ENCODE measurements around the gene SSR1. TPM values are rescaled to one million over a fixed set of nuclear protein-coding genes. Genes with fewer than 3 reads are reported as not detected.

Gene SSR1
- total RNA-seq, 2 donors from 2014 or later: 127 to 154 TPM

GRCh38 chr6:7230956-7231713 is 81.9 kb downstream of the SSR1 start:
- Mint-ChIP-seq H3K9me3 (no peaks in the 10 kb centered on the region), H3K4me1 (ENCODE audit: low read depth) (peaks cover 11% of the 10 kb centered on the region), H3K27ac (no peak overlapping the region), H3K4me3 (no peak overlapping the region), H3K27me3 (ENCODE audit: low read depth) (no peaks in the 10 kb centered on the region), H3K36me3 (ENCODE audit: insufficient read depth in 2 of 2) (peaks cover 1 to 11% of the 10 kb centered on the region in 2 donors)
- ATAC-seq (replicated peaks in 1 of 2) (no peak), DNase-seq (no peak)

GRCh38 chr6:7230327-7230691 is 82.7 kb downstream of the SSR1 start:
- no peak for DNase-seq
- no peak for ATAC-seq (replicated peaks in 1 of 2)
- no peaks in the 10 kb centered on the region for H3K27me3 Mint-ChIP-seq (ENCODE audit: low read depth)
- no peaks in the 10 kb centered on the region for H3K9me3 Mint-ChIP-seq
- peaks cover 1 to 8% of the 10 kb centered on the region in 2 donors for H3K36me3 Mint-ChIP-seq (ENCODE audit: insufficient read depth in 2 of 2)
- H3K27ac Mint-ChIP-seq: no peak overlapping the region
- H3K4me3 Mint-ChIP-seq: no peak overlapping the region
- peaks cover 8% of the 10 kb centered on the region for H3K4me1 Mint-ChIP-seq (ENCODE audit: low read depth)

DNA sequence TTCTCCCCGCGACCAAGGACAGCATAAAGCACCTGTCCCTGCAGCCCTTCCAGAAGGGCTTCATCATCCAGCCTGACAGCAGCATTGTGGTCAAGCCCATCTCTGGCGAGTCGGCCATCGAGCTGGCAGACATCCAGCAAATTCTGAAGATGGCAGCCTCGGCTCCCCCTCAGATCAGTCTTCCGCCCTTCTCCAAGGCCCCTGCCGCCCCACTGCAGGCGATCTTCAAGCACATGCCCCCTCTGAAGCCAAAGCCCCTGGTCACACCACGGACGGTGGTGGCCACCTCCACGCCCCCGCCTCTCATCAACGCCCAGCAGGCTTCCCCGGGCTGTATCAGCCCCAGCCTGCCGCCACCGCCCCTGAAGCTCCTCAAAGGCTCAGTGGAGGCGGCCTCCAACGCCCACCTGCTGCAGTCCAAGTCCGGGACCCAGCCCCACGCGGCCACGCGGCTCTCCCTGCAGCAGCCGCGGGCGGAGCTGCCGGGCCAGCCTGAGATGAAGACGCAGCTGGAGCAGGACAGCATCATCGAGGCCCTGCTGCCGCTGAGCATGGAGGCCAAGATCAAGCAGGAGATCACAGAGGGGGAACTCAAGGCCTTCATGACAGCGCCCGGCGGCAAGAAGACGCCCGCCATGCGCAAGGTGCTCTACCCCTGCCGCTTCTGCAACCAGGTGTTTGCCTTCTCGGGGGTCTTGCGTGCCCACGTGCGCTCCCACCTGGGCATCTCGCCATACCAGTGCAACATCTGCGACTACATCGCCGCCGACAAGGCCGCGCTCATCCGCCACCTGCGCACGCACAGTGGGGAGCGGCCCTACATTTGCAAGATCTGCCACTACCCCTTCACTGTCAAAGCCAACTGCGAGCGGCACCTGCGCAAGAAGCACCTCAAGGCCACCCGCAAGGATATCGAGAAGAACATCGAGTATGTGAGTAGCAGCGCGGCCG is 83.3 kb downstream of the SSR1 start:
- Mint-ChIP-seq H3K4me3 (no peak overlapping the region), H3K9me3 (no peaks in the 10 kb centered on the region), H3K36me3 (ENCODE audit: insufficient read depth in 2 of 2) (peaks cover 1 to 8% of the 10 kb centered on the region in 2 donors), H3K27ac (no peak overlapping the region), H3K4me1 (ENCODE audit: low read depth) (peaks cover 8% of the 10 kb centered on the region), H3K27me3 (ENCODE audit: low read depth) (no peaks in the 10 kb centered on the region)
- no peak for DNase-seq
- ATAC-seq (replicated peaks in 1 of 2): no peak

DNA sequence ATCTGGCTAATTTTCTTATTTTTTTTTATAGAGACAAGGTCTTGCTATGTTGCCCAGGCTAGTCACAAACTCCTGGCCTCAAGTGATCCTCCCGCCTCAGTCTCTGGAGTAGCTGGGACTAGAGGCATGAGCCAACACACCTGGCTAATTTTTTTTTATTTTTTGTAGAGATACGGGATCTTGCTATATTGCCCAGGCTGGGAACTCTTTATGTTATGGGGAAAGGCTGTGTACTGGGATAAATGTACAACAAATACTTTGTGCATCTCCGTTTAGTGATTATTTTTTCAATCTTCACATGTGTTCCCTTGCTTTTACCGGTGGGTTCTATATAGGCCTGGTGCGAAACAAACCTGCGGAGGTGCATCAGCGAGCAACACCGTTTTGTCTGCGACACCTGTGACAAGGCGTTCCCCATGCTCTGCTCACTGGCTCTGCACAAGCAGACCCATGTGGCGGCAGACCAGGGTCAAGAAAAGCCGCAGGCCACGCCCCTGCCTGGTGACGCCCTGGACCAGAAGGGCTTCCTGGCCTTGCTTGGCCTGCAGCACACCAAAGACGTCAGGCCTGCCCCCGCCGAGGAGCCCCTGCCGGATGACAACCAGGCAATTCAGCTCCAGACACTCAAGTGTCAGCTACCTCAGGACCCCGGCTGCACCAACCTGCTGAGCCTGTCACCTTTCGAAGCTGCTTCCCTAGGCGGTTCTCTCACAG is 84.2 kb downstream of the SSR1 start:
- Mint-ChIP-seq H3K36me3 (ENCODE audit: insufficient read depth in 2 of 2) (peaks cover 1 to 8% of the 10 kb centered on the region in 2 donors), H3K27ac (no peak overlapping the region)
- no peak for ATAC-seq (replicated peaks in 1 of 2)

DNA sequence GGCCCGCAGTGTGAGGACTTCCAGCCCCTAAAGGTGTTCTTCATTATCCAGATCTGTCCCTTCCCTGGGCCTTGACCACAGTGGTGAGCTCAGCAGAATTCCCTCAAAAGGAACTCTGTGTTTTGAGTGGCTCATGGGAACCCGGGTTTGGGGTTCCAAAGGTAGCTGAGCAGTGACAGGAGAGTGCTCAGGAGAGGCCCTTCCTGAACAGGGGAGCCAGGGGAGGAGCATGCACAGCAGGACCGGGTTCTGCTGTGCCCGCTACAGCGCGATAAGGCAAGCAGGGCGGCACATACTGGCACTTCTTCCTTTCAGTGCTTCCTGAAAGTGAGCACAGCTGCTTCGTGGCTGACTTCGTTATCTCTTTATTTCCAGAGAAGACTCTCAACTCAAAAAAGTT is 88.3 kb downstream of the SSR1 start:
- Mint-ChIP-seq H3K27me3 (ENCODE audit: low read depth) (no peaks in the 10 kb centered on the region), H3K4me1 (ENCODE audit: low read depth) (peaks cover 2% of the 10 kb centered on the region), H3K4me3 (no peak overlapping the region), H3K9me3 (no peaks in the 10 kb centered on the region), H3K27ac (no peak overlapping the region), H3K36me3 (ENCODE audit: insufficient read depth in 2 of 2) (peaks cover 1 to 9% of the 10 kb centered on the region in 2 donors)
- DNase-seq: no peak
- no peak for ATAC-seq (replicated peaks in 1 of 2)

More for the DNA sequence above, 84.2 kb downstream of the SSR1 start:
- H3K4me1 Mint-ChIP-seq (ENCODE audit: low read depth): peaks cover 8% of the 10 kb centered on the region
- no peak for DNase-seq
- H3K4me3 Mint-ChIP-seq: no peak overlapping the region
- H3K9me3 Mint-ChIP-seq: no peaks in the 10 kb centered on the region
- H3K27me3 Mint-ChIP-seq (ENCODE audit: low read depth): no peaks in the 10 kb centered on the region

DNA sequence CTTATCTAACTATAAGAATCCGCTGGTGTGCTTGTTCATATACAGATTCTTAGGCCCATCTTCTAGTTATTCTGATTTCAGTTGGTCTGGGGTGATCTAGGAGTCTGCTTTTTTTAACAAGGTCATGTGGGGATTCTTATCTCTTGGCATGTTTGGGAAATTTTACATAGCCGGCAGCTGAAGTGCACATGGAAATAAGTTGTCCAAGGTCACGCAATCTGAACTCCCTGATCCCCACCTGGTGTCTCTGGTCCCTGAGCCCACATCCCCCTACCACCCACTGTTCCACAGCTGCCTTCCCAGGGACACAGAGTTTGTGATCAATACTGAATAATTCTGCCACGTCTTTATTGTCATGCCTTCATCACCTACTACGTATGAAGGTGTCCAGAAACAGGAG is 90.8 kb downstream of the SSR1 start:
- Mint-ChIP-seq H3K36me3 (ENCODE audit: insufficient read depth in 2 of 2) (peaks cover 0 to 6% of the 10 kb centered on the region in 2 donors), H3K27me3 (ENCODE audit: low read depth) (no peaks in the 10 kb centered on the region), H3K4me1 (ENCODE audit: low read depth) (peaks cover 8% of the 10 kb centered on the region), H3K4me3 (no peak overlapping the region), H3K27ac (no peak overlapping the region), H3K9me3 (no peaks in the 10 kb centered on the region)
- ATAC-seq (replicated peaks in 1 of 2) (no peak), DNase-seq (no peak)

- no peaks in the 10 kb centered on the region for H3K9me3 Mint-ChIP-seq
- peak; percentile 32 to 57 for DNase-seq
- H3K27ac Mint-ChIP-seq: no peak overlapping the region
Measured at GRCh38 chr6:7219310-7219709, 93.7 kb downstream of the SSR1 start.

GRCh38 chr6:7218406-7218988 is 94.5 kb downstream of the SSR1 start:
- H3K9me3 Mint-ChIP-seq: no peaks in the 10 kb centered on the region
- no peak for DNase-seq

More at GRCh38 chr6:7219310-7219709, 93.7 kb downstream of the SSR1 start:
- H3K4me3 Mint-ChIP-seq: no peak overlapping the region
- ATAC-seq (replicated peaks in 1 of 2): peak; percentile 75 to 88
- no peaks in the 10 kb centered on the region for H3K27me3 Mint-ChIP-seq (ENCODE audit: low read depth)
- H3K4me1 Mint-ChIP-seq (ENCODE audit: low read depth): peaks cover 8% of the 10 kb centered on the region
- peaks cover 2 to 10% of the 10 kb centered on the region in 2 donors for H3K36me3 Mint-ChIP-seq (ENCODE audit: insufficient read depth in 2 of 2)

More at GRCh38 chr6:7218406-7218988, 94.5 kb downstream of the SSR1 start:
- Mint-ChIP-seq H3K27me3 (ENCODE audit: low read depth) (no peaks in the 10 kb centered on the region), H3K4me1 (ENCODE audit: low read depth) (peaks cover 8% of the 10 kb centered on the region), H3K27ac (no peak overlapping the region), H3K36me3 (ENCODE audit: insufficient read depth in 2 of 2) (peaks cover 2 to 10% of the 10 kb centered on the region in 2 donors), H3K4me3 (no peak overlapping the region)
- no peak for ATAC-seq (replicated peaks in 1 of 2)

Other genes starting within 250 kb of the SSR1 start
- gene RREB1, start 205.2 kb downstream of the SSR1 start, total RNA-seq: 10 to 100 TPM; 16.0 to 16.4 TPM
- gene CAGE1, start 76.5 kb upstream of the SSR1 start, total RNA-seq: under 1 TPM; 0.25 to 0.31 TPM
- 10 to 100 TPM; 41.9 to 43.6 TPM for gene RIOK1, start 76.6 kb upstream of the SSR1 start, total RNA-seq
- under 1 TPM; 0.32 to 0.48 TPM for gene DSP, start 228.5 kb upstream of the SSR1 start, total RNA-seq

Data from activated T-cell treated with anti-CD3 and anti-CD28 coated beads, Interleukin-2, amount 50 U/mL, for 72 hours (primary cell).